ENCODE measurements around the gene KRTAP5-8.

DNA sequence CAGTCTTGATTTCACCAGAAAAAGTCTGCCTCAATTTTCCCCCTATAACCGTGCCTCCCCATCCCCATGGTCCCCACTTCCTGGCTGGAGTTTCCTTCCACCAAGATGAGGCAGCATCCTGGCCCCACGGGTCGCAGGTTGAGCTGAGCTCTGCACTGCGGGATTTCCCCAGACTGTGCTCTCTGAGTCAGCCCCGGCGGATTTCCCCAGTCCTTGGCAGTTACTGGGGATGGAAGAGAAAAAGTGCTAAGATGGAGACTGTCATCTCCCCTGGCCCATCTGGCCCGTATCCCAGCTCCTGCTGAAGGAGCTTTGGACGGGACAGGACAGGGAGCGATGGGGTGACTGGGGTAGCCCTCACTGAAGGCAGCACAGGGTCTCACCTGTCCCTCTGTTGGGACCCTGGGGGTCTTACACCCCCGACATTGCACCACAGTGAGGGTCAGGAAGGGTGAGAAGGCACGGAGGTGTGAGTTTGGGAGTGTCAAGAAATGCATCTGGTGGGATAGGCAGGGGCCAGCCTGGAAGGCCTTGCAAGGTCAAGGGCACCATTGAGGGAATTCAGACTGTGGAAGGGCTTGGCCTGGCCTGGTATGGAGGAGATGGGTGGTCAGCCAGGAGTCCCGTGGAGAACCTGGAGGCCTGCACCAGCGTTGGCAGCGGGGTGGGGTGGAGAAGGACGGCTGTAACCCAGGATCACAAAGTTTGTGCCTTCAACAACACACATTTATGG is 48.3 kb upstream of the KRTAP5-8 start:
- TF ChIP-seq CTCF (IDR thresholded peaks at IDR 0.05) (no peak), EZH2 (IDR thresholded peaks at IDR 0.05) (no peak)
